ENCODE data around the gene SCNN1A. TPM values are rescaled to one million over a fixed set of nuclear protein-coding genes. Genes with fewer than 3 reads are reported as not detected.

SCNN1A gene
- total RNA-seq, 1 donor from 2014 or later: 0.74 TPM

- Mint-ChIP-seq H3K4me1 (ENCODE audit: low read depth, unreplicated experiment) (peaks cover 1% of the 10 kb centered on the region), H3K9me3 (ENCODE audit: unreplicated experiment) (no peaks in the 10 kb centered on the region), H3K27me3 (ENCODE audit: unreplicated experiment) (peaks cover 15% of the 10 kb centered on the region), H3K27ac (ENCODE audit: unreplicated experiment) (no peak overlapping the region), H3K4me3 (ENCODE audit: unreplicated experiment) (no peak overlapping the region), H3K36me3 (ENCODE audit: unreplicated experiment) (no peaks in the 10 kb centered on the region)
- DNase-seq: no peak
- TF ChIP-seq CTCF (IDR thresholded peaks at IDR 0.05; ENCODE audit: partially characterized antibody, unreplicated experiment): no peak
Measured at GRCh38 chr12:6380141-6381121, 5.1 kb upstream of the SCNN1A start.

GRCh38 chr12:6378709-6379472, 3.5 kb upstream of the SCNN1A start:
- TF ChIP-seq CTCF (IDR thresholded peaks at IDR 0.05; ENCODE audit: partially characterized antibody, unreplicated experiment): no peak
- Mint-ChIP-seq H3K9me3 (ENCODE audit: unreplicated experiment) (peaks cover 1% of the 10 kb centered on the region), H3K36me3 (ENCODE audit: unreplicated experiment) (no peaks in the 10 kb centered on the region), H3K27me3 (ENCODE audit: unreplicated experiment) (peaks cover 18% of the 10 kb centered on the region), H3K4me1 (ENCODE audit: low read depth, unreplicated experiment) (peaks cover 1% of the 10 kb centered on the region), H3K27ac (ENCODE audit: unreplicated experiment) (no peak overlapping the region), H3K4me3 (ENCODE audit: unreplicated experiment) (no peak overlapping the region)
- DNase-seq: no peak

- DNase-seq: no peak
- Mint-ChIP-seq H3K4me3 (ENCODE audit: unreplicated experiment) (no peak overlapping the region), H3K36me3 (ENCODE audit: unreplicated experiment) (no peaks in the 10 kb centered on the region), H3K27me3 (ENCODE audit: unreplicated experiment) (peaks cover 17% of the 10 kb centered on the region), H3K9me3 (ENCODE audit: unreplicated experiment) (peaks cover 3% of the 10 kb centered on the region), H3K4me1 (ENCODE audit: low read depth, unreplicated experiment) (peaks cover 3% of the 10 kb centered on the region), H3K27ac (ENCODE audit: unreplicated experiment) (no peak overlapping the region)
- TF ChIP-seq CTCF (IDR thresholded peaks at IDR 0.05; ENCODE audit: partially characterized antibody, unreplicated experiment): no peak
Measured at GRCh38 chr12:6377667-6377994, 2.3 kb upstream of the SCNN1A start.

GRCh38 chr12:6376870-6377666, 1.7 kb upstream of the SCNN1A start:
- DNase-seq: no peak
- H3K4me3 Mint-ChIP-seq (ENCODE audit: unreplicated experiment): no peak overlapping the region
- H3K27me3 Mint-ChIP-seq (ENCODE audit: unreplicated experiment): peaks cover 17% of the 10 kb centered on the region
- peaks cover 3% of the 10 kb centered on the region for H3K9me3 Mint-ChIP-seq (ENCODE audit: unreplicated experiment)
- no peaks in the 10 kb centered on the region for H3K36me3 Mint-ChIP-seq (ENCODE audit: unreplicated experiment)
- peaks cover 8% of the 10 kb centered on the region for H3K4me1 Mint-ChIP-seq (ENCODE audit: low read depth, unreplicated experiment)
- H3K27ac Mint-ChIP-seq (ENCODE audit: unreplicated experiment): no peak overlapping the region
- no peak for TF ChIP-seq CTCF (IDR thresholded peaks at IDR 0.05; ENCODE audit: partially characterized antibody, unreplicated experiment)
